ENCODE measurements around the gene EIF4A3. TPM values are rescaled to one million over a fixed set of nuclear protein-coding genes. Genes with fewer than 3 reads are reported as not detected.

Gene EIF4A3
- total RNA-seq, 1 donor from 2014 or later: 54.1 TPM

- no peak overlapping the region for H3K4me3 ChIP-seq
- no peaks in the 10 kb centered on the region for H3K9me3 ChIP-seq
- H3K27ac ChIP-seq: no peak overlapping the region
- peaks cover 10% of the 10 kb centered on the region for H3K4me1 ChIP-seq
- no peaks in the 10 kb centered on the region for H3K27me3 ChIP-seq (ENCODE audit: low read depth)
- intact Hi-C loops (cut with DNase I): no loop called here
- DNase-seq: no peak
- H3K36me3 ChIP-seq: no peaks in the 10 kb centered on the region
- no peak for TF ChIP-seq CTCF (IDR thresholded peaks at IDR 0.05)
- no peak for ATAC-seq
Observed at GRCh38 chr17:80184423-80184714, 37.4 kb upstream of the EIF4A3 start.

DNA sequence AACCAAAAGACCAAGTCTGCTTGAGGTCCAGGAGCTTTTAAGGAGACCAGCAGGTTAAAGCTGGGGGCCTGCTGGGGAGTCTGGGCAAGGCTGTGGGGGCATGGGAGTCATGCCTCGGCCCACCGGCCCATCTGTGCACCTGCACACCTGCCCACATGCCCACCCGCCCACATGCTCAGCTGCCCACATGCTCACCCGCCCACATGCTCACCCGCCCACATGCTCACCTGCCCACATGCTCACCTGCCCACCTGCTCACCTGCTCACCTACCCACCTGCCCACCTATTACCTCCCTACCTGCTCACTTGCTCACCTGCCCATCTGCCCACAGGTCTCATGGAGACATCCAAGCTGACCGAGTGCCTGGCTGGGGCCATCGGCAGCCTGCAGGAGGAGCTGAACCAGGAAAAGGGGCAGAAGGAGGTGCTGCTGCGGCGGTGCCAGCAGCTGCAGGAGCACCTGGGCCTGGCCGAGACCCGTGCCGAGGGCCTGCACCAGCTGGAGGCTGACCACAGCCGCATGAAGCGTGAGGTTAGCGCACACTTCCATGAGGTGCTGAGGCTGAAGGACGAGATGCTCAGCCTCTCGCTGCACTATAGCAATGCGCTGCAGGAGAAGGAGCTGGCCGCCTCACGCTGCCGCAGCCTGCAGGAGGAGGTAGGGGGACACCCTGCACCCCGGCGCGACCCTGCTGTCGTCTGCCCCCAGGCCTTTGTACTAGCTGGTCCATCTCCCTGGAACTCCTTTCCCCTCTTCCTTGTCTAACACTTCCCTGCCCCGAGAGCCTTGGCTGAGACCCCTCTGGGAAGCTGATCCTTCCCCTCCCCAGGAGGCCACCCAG, 36.9 kb upstream of the EIF4A3 start:
- no peak for TF ChIP-seq CTCF (IDR thresholded peaks at IDR 0.05)
- H3K4me3 ChIP-seq: no peak overlapping the region
- no peak for DNase-seq
- no peak overlapping the region for H3K27ac ChIP-seq
- H3K9me3 ChIP-seq: no peaks in the 10 kb centered on the region
- ATAC-seq: no peak
- intact Hi-C loops (cut with DNase I): no loop called here
- no peaks in the 10 kb centered on the region for H3K27me3 ChIP-seq (ENCODE audit: low read depth)
- H3K4me1 ChIP-seq: peaks cover 10% of the 10 kb centered on the region
- H3K36me3 ChIP-seq: no peaks in the 10 kb centered on the region

DNA sequence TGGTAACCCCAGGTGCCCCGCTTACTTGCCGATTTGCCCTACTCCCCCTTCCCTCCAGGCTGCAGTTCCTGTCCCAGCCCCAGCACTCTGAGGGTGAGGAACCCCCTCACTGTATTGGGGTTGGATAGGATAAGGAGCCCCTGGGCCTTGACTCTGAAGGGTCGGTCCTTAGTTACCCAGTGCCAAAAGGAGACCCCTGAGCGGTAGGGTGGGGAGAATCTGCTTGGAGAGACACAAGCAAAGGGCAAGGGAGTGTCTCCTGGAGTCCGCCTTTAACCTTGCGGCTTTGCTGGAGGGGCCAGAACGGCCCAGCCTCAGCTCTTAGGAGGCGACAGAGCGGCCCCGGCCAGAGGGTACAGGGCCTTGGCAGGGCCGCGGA, 35.9 kb upstream of the EIF4A3 start:
- no peak for DNase-seq
- no peak for TF ChIP-seq CTCF (IDR thresholded peaks at IDR 0.05)
- H3K4me3 ChIP-seq: no peak overlapping the region
- H3K4me1 ChIP-seq: peaks cover 3% of the 10 kb centered on the region
- H3K27me3 ChIP-seq (ENCODE audit: low read depth): no peaks in the 10 kb centered on the region
- H3K36me3 ChIP-seq: no peaks in the 10 kb centered on the region
- no peak overlapping the region for H3K27ac ChIP-seq
- H3K9me3 ChIP-seq: no peaks in the 10 kb centered on the region
- intact Hi-C loops (cut with DNase I): no loop called here
- ATAC-seq: no peak

DNA sequence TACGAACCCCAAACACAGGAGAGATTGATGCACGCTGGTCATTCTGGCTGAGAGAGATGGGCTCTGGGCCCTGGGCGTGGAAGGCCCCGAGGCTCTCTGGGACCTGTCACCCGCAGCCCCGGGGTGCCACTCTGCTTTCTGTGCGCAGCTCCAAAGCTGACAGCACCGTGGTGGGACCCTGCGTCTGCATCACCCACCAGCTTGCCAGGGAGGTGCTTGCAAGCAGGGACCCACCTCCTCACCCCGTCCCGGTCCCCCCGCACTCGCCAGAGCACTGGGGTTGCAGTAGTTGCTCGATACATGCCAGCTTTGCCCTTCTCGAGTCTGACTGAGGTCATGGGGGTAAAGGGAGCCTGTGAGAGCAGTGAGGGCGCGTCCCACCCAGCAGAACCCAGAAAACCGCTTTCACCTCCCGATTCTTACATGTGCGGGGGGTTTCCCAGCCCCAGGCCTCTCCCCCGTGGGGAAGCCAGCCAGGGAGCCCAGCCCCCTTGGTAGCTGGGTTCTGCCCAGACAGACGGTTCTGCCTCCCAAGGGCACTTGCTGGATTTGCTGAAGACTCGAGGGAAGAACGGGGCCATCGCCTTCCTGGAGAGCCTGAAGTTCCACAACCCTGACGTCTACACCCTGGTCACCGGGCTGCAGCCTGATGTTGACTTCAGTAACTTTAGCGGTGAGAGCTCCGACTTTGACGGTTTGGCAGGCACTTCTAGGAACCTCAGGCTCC, 35.4 kb upstream of the EIF4A3 start:
- no peaks in the 10 kb centered on the region for H3K27me3 ChIP-seq (ENCODE audit: low read depth)
- no peaks in the 10 kb centered on the region for H3K9me3 ChIP-seq
- TF ChIP-seq CTCF (IDR thresholded peaks at IDR 0.05): no peak
- no peak overlapping the region for H3K4me3 ChIP-seq
- H3K36me3 ChIP-seq: no peaks in the 10 kb centered on the region
- DNase-seq (no peak), ATAC-seq (no peak)
- H3K4me1 ChIP-seq: no peaks in the 10 kb centered on the region
- H3K27ac ChIP-seq: no peak overlapping the region
- intact Hi-C loops (cut with DNase I): no loop called here

DNA sequence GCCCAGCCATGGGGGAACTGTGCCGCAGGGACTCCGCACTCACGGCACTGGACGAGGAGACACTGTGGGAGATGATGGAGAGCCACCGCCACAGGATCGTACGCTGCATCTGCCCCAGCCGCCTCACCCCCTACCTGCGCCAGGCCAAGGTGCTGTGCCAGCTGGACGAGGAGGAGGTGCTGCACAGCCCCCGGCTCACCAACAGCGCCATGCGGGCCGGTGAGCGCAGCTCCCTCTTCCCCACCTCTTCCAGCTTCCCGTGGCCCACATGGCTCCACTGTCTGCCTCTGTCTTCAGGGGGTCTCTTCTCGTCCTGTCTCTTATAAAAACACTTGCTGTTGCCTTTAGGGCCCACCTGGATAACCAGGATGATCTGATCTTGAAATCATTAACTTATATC, 34.5 kb upstream of the EIF4A3 start:
- ATAC-seq (no peak), DNase-seq (no peak)
- Histone ChIP-seq H3K27ac (no peak overlapping the region), H3K9me3 (no peaks in the 10 kb centered on the region), H3K4me1 (no peaks in the 10 kb centered on the region), H3K36me3 (no peaks in the 10 kb centered on the region), H3K27me3 (ENCODE audit: low read depth) (no peaks in the 10 kb centered on the region), H3K4me3 (no peak overlapping the region)
- no peak for TF ChIP-seq CTCF (IDR thresholded peaks at IDR 0.05)
- intact Hi-C loops (cut with DNase I): no loop called here

Data from lower lobe of right lung (tissue), 2 donors.